Measurements from ENCODE around the gene CRAMP1.
"Not testable (repeated sequence)": the region's sequence is repeated elsewhere in the genome, so short reads cannot be mapped to it uniquely, and the experiment has no call there.

CRAMP1 gene

GRCh38 chr16:1580956-1581355, 31.2 kb upstream of the CRAMP1 start:
- in situ Hi-C loops (cut with HindIII; ENCODE audit: low pct_unique_long_range_greater_than_20kb, low sequenced_read_pairs): no loop called here

GRCh38 chr16:1581804-1582203, 30.4 kb upstream of the CRAMP1 start:
- in situ Hi-C loops (cut with HindIII; ENCODE audit: low pct_unique_long_range_greater_than_20kb, low sequenced_read_pairs): no loop called here
- no peak for DNase-seq (ENCODE audit: low read depth in 1 of 2, low spot score in 1 of 2)
- TF ChIP-seq JUND (IDR thresholded peaks at IDR 0.05; ENCODE audit: low read depth): no peak

More at GRCh38 chr16:1580956-1581355, 31.2 kb upstream of the CRAMP1 start:
- TF ChIP-seq JUND (IDR thresholded peaks at IDR 0.05; ENCODE audit: low read depth): no peak
- peak in 1 of 2 experiments; percentile 56 for DNase-seq (ENCODE audit: low read depth in 1 of 2, low spot score in 1 of 2)

- DNase-seq (ENCODE audit: low read depth in 1 of 2, low spot score in 1 of 2): no peak
- no peak for TF ChIP-seq JUND (IDR thresholded peaks at IDR 0.05; ENCODE audit: low read depth)
- in situ Hi-C loops (cut with HindIII; ENCODE audit: low pct_unique_long_range_greater_than_20kb, low sequenced_read_pairs): no loop called here
These were observed 29.0 kb upstream of the CRAMP1 start for GRCh38 chr16:1583180-1583579.

- in situ Hi-C loops (cut with HindIII; ENCODE audit: low pct_unique_long_range_greater_than_20kb, low sequenced_read_pairs): no loop called here
- no peak for TF ChIP-seq JUND (IDR thresholded peaks at IDR 0.05; ENCODE audit: low read depth)
- DNase-seq (ENCODE audit: low read depth in 1 of 2, low spot score in 1 of 2): no peak
These were observed 27.2 kb upstream of the CRAMP1 start for GRCh38 chr16:1584926-1585484.

GRCh38 chr16:1590366-1590765, 21.8 kb upstream of the CRAMP1 start:
- in situ Hi-C loops (cut with HindIII; ENCODE audit: low pct_unique_long_range_greater_than_20kb, low sequenced_read_pairs): no loop called here
- TF ChIP-seq JUND (IDR thresholded peaks at IDR 0.05; ENCODE audit: low read depth): no peak

GRCh38 chr16:1590930-1591705, 21.0 kb upstream of the CRAMP1 start:
- in situ Hi-C loops (cut with HindIII; ENCODE audit: low pct_unique_long_range_greater_than_20kb, low sequenced_read_pairs): no loop called here
- DNase-seq (ENCODE audit: low read depth in 1 of 2, low spot score in 1 of 2): no peak
- TF ChIP-seq JUND (IDR thresholded peaks at IDR 0.05; ENCODE audit: low read depth): no peak

More at GRCh38 chr16:1590366-1590765, 21.8 kb upstream of the CRAMP1 start:
- DNase-seq (ENCODE audit: low read depth in 1 of 2, low spot score in 1 of 2): no peak

- in situ Hi-C loops (cut with HindIII; ENCODE audit: low pct_unique_long_range_greater_than_20kb, low sequenced_read_pairs): no loop called here
- no peak for DNase-seq (ENCODE audit: low read depth in 1 of 2, low spot score in 1 of 2)
- no peak for TF ChIP-seq JUND (IDR thresholded peaks at IDR 0.05; ENCODE audit: low read depth)
These were observed 19.7 kb upstream of the CRAMP1 start for GRCh38 chr16:1592446-1592845.

- DNase-seq (ENCODE audit: low read depth in 1 of 2, low spot score in 1 of 2); in situ Hi-C loops (cut with HindIII; ENCODE audit: low pct_unique_long_range_greater_than_20kb, low sequenced_read_pairs): not testable (repeated sequence)
These were observed 16.6 kb upstream of the CRAMP1 start for GRCh38 chr16:1595511-1595910.

- TF ChIP-seq JUND (IDR thresholded peaks at IDR 0.05; ENCODE audit: low read depth): no peak
- no peak for DNase-seq (ENCODE audit: low read depth in 1 of 2, low spot score in 1 of 2)
- in situ Hi-C loops (cut with HindIII; ENCODE audit: low pct_unique_long_range_greater_than_20kb, low sequenced_read_pairs): no loop called here
These were observed 15.6 kb upstream of the CRAMP1 start for GRCh38 chr16:1596516-1596915.

GRCh38 chr16:1597154-1597553, 15.0 kb upstream of the CRAMP1 start:
- in situ Hi-C loops (cut with HindIII; ENCODE audit: low pct_unique_long_range_greater_than_20kb, low sequenced_read_pairs): no loop called here

GRCh38 chr16:1601031-1601430, 11.1 kb upstream of the CRAMP1 start:
- DNase-seq (ENCODE audit: low read depth in 1 of 2, low spot score in 1 of 2): no peak
- in situ Hi-C loops (cut with HindIII; ENCODE audit: low pct_unique_long_range_greater_than_20kb, low sequenced_read_pairs): no loop called here
- no peak for TF ChIP-seq JUND (IDR thresholded peaks at IDR 0.05; ENCODE audit: low read depth)

More at GRCh38 chr16:1597154-1597553, 15.0 kb upstream of the CRAMP1 start:
- TF ChIP-seq JUND (IDR thresholded peaks at IDR 0.05; ENCODE audit: low read depth): no peak
- peak in 1 of 2 experiments; percentile 66 for DNase-seq (ENCODE audit: low read depth in 1 of 2, low spot score in 1 of 2)

GRCh38 chr16:1601489-1601888, 10.7 kb upstream of the CRAMP1 start:
- in situ Hi-C loops (cut with HindIII; ENCODE audit: low pct_unique_long_range_greater_than_20kb, low sequenced_read_pairs): no loop called here
- no peak for DNase-seq (ENCODE audit: low read depth in 1 of 2, low spot score in 1 of 2)
- TF ChIP-seq JUND (IDR thresholded peaks at IDR 0.05; ENCODE audit: low read depth): no peak

- no peak for DNase-seq (ENCODE audit: low read depth in 1 of 2, low spot score in 1 of 2)
- no peak for TF ChIP-seq JUND (IDR thresholded peaks at IDR 0.05; ENCODE audit: low read depth)
- in situ Hi-C loops (cut with HindIII; ENCODE audit: low pct_unique_long_range_greater_than_20kb, low sequenced_read_pairs): no loop called here
These were observed 9.9 kb upstream of the CRAMP1 start for GRCh38 chr16:1602285-1602684.

Data from T47D (cell line).